HL-60/S4 (cell line): ENCODE results near the gene C14orf180.
"Not testable (repeated sequence)": the region's sequence is repeated elsewhere in the genome, so short reads cannot be mapped to it uniquely, and the experiment has no call there.

Source experiments
- in situ Hi-C: fragments of 300-500 bp; cut with MboI; formaldehyde crosslinking; loops from 2 replicates; pipeline ENCODE4 v1.14.3; 2022; ENCODE audit warnings: low sequenced_read_pairs

The C14orf180 gene

GRCh38 chr14:104577426-104577825 is 2.1 kb upstream of the C14orf180 start:
- in situ Hi-C loops = no loop called here

- in situ Hi-C loops = no loop called here
These were observed 1.7 kb upstream of the C14orf180 start for GRCh38 chr14:104577847-104578301.

GRCh38 chr14:104578321-104578720 is 1.2 kb upstream of the C14orf180 start:
- in situ Hi-C loops = no loop called here

GRCh38 chr14:104579939-104580338 is 375 bp downstream of the C14orf180 start:
- in situ Hi-C loops = not testable (repeated sequence)

- in situ Hi-C loops = no loop called here
These were observed 1.4 kb downstream of the C14orf180 start for GRCh38 chr14:104580961-104581360.

- in situ Hi-C loops = no loop called here
These were observed 2.0 kb downstream of the C14orf180 start for GRCh38 chr14:104581521-104581920.

- in situ Hi-C loops = no loop called here
These were observed 2.4 kb downstream of the C14orf180 start for GRCh38 chr14:104582005-104582404.

DNA sequence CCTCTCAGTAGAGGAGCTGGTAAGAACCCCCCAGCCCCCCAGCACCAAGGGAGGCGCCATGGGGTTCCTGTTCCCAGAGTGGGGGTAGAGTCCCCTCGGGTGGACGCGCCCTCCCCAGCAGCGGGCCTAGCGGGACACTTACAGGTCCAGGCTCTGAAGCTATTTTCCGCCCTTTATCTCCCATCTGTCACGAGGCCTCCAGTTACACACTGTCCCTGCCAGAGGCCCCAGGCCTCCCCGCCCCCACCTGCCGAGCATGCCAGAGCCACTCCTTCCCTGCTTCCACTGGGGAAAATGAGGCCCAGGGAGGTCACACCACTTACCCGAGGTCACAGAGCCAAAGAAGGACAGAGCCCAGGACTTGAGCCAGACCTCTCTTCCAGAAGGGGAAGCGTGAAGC is 3.1 kb downstream of the C14orf180 start:
- in situ Hi-C loops = no loop called here

GRCh38 chr14:104583424-104584306 is 4.1 kb downstream of the C14orf180 start:
- in situ Hi-C loops = no loop called here

GRCh38 chr14:104584557-104584956 is 5.0 kb downstream of the C14orf180 start:
- in situ Hi-C loops = no loop called here

DNA sequence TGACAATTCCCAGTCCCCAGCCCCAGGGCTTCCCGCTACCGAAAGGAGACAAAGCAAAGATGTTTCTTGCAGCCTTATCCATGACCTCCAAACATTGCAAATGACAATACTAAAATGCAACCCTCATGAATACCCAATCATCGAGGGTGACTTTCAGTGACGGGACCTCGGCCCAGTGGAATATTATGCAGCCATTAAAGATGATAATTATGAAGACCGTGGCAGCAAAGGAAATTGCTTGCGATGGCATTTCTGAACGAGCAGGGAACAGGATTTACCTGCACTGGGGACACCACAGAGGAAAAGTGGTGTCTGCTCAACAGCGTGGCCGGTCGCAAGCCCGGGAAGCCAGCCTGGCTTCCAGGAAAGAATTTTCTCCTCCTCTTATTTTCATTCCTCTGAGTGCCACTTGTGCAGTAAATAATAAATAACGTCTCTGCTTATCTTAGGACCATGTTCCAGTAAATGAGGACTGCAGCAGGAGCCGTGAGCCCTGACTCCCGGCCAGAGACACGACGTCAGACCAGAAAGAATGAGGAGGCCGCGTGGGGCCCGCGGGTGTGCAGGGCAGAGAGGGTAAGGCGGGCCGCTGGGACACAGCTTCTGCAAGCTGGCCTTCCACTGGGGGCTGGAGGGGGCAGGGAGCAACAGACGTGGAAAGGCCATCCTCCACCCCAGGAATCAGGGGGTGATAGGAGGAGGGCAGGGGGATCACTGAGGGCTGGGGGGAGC is 6.6 kb downstream of the C14orf180 start:
- in situ Hi-C loops = no loop called here

- in situ Hi-C loops = no loop called here
These were observed 7.5 kb downstream of the C14orf180 start for GRCh38 chr14:104586832-104587620.

DNA sequence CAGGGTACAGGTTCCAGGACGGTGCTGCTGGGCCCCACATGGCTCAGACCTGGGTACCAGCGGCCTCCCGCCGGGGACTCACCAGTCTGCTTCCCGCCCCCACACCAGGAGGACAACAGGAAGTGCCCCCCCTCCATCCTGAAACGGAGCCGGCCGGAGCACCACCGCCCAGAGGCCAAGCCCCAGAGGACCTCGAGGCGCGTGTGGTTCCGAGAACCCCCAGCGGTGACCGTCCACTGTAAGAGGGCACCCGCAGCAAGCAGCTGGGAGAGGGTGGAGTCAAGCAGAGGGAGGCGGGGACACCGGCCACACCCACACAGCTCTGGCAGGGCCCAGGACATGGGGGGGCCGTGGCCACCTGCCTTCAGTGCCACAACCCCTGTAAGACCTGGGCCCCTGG is 8.1 kb downstream of the C14orf180 start:
- in situ Hi-C loops = no loop called here

DNA sequence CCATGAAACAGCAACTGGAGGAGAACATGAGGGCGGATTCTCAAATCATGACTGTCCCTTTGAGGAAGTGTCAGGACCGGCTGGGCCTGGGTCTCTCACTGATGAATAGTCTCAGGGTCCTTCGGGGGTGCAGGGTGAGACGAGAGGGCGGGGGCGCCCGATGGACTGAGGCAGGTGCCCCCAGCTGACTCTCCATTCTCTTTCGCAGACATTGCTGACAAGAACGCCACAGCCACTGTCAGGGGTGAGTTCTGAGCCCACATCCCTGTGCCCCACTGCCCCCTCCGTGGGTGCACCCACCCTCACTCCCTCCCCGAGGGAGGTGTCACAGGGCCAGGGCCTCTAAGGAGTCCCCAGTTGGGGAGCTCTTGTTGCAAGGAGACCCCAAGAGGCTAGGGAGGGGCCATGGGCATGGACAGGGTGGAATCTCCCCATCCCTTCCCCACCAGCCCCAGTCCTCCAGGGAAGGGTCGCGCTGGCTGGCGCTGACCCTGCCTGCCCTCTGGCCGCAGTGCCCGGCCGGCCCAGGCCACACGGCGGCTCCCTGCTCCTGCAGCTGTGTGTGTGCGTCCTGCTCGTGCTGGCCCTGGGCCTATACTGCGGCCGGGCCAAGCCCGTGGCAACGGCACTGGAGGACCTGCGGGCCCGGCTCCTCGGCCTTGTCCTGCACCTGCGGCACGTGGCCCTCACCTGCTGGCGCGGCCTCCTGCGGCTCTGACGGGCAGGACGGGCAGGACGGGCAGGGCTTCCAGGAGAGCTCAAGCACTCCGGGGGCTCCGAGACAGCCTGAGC is 8.7 kb downstream of the C14orf180 start:
- in situ Hi-C loops = no loop called here

DNA sequence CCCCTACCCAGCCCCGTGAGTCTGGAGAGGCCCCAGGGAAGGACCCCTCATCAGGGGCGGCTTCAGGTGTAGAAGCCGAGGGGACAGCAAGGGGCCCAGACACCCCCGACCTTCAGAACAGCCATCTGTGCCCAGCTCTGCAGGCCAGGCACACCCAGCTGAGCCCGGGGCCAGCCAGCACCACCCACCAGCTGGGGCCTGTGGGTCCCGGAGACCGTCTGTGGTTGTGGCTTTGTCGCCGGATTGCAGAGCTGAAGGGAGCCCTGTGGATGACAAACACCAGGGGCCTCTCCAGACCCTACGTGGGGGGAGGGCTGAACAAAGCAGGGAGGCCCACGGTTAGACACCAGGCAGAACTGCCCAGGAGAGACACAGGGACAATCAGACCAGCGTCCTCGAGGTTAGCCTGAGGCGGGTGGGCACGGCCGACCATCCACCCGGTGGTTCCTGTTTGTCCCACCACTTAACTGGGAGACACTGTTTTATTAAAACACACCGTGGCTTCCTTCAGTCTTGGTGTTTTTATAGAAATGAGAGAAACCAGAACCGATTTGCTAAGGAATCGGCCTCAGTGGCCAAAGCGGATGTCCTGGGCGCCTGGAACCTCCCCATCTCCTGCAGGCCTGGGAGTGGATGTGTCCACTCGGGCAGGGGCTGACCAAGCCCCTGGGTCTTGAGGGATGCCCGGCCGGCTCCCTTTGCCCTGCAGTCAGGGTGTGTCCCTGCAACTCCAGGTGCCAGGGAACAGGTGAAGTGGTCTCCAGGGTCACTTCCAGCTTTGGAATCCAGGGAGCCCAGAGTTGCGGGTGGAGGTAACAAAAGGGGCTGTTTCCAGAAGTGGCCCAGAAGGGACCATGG is 10.0 kb downstream of the C14orf180 start:
- in situ Hi-C loops = no loop called here

GRCh38 chr14:104590240-104590965 is 10.8 kb downstream of the C14orf180 start:
- in situ Hi-C loops = no loop called here

GRCh38 chr14:104591031-104591430 is 11.5 kb downstream of the C14orf180 start:
- in situ Hi-C loops = no loop called here

GRCh38 chr14:104591506-104592291 is 12.1 kb downstream of the C14orf180 start:
- in situ Hi-C loops = no loop called here
